Keratinocyte (primary cell): ENCODE data around the gene SLC66A2.

Source experiments
- EZH2 ChIP-seq: IDR thresholded peaks from one replicate; pipeline ENCODE4 v1.6.1; 2012; ENCODE audit warnings: inconsistent platforms, mild to moderate bottlenecking, low read length, moderate library complexity
- TF ChIP-seq, protein P1 (sequence below), 3 experiments: IDR thresholded peaks in 1 of 3; conservative IDR thresholded peaks in 1 of 3; optimal IDR thresholded peaks in 1 of 3; 2 replicates in 2 of 3; 3 replicates in 1 of 3; pipeline versions ENCODE3 to v1.5.1; 2011; ENCODE audit warnings: low read length in 3 of 3, mild to moderate bottlenecking in 3 of 3, moderate library complexity in 2 of 3, control low read depth in 1 of 3, inconsistent platforms in 1 of 3; ENCODE audit not compliant: insufficient read depth in 2 of 3; ENCODE audit errors: extremely low read depth in 1 of 3

DNA sequence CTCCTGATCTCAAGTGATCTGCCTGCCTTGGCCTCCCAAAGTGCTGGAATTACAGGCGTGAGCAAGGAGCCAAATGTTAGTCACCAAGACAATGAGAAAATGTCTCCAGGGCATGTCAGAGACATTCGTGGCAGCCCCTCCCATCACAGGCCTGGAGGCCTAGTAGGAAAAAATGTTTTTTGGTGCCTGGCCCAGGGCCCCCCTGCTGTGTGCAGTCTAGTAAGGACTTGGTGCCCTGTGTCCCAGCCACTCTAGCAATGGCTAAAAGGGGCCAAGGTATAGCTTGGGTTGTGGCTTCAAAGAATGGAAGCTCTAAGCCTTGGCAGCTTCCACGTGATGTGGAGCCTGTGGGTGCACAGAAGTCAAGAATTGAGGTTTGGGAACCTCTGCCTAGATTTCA lies 49.4 kb upstream of the SLC66A2 start:
- TF ChIP-seq, protein P1, sequence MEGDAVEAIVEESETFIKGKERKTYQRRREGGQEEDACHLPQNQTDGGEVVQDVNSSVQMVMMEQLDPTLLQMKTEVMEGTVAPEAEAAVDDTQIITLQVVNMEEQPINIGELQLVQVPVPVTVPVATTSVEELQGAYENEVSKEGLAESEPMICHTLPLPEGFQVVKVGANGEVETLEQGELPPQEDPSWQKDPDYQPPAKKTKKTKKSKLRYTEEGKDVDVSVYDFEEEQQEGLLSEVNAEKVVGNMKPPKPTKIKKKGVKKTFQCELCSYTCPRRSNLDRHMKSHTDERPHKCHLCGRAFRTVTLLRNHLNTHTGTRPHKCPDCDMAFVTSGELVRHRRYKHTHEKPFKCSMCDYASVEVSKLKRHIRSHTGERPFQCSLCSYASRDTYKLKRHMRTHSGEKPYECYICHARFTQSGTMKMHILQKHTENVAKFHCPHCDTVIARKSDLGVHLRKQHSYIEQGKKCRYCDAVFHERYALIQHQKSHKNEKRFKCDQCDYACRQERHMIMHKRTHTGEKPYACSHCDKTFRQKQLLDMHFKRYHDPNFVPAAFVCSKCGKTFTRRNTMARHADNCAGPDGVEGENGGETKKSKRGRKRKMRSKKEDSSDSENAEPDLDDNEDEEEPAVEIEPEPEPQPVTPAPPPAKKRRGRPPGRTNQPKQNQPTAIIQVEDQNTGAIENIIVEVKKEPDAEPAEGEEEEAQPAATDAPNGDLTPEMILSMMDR (optimal IDR thresholded peaks at IDR 0.05 in 1 of 3, IDR thresholded peaks at IDR 0.05 in 1 of 3, conservative IDR thresholded peaks at IDR 0.05 in 1 of 3; ENCODE audit: extremely low read depth in 1 of 3, insufficient read depth in 2 of 3, low read length in 3 of 3) = no peak
- TF ChIP-seq EZH2 = no peak
